Chondrocyte (in vitro differentiated cells): Measurements from ENCODE around the gene NKD1. TPM values are rescaled to one million over a fixed set of nuclear protein-coding genes. Genes with fewer than 3 reads are reported as not detected.
"Not testable (repeated sequence)": the region's sequence is repeated elsewhere in the genome, so short reads cannot be mapped to it uniquely, and the experiment has no call there.

Experiments
- DNase-seq: peaks from one replicate; pipeline ENCODE4 v3.0.0; 2021; ENCODE audit warnings: mixed read lengths, low spot score
- H3K27ac Mint-ChIP-seq: one replicate; pipeline ENCODE4 v1.8.0; 2021; ENCODE audit warnings: mild to moderate bottlenecking, moderate library complexity, mixed read lengths; ENCODE audit not compliant: unreplicated experiment
- H3K27me3 Mint-ChIP-seq: 2 replicates; pipeline ENCODE4 v1.8.0; 2021; ENCODE audit warnings: low read depth, mixed read lengths
- H3K36me3 Mint-ChIP-seq: 2 replicates; pipeline ENCODE4 v1.8.0; 2021; ENCODE audit warnings: low read depth, mixed read lengths
- H3K4me1 Mint-ChIP-seq: 2 replicates; pipeline ENCODE4 v1.8.0; 2021; ENCODE audit warnings: low read depth, mild to moderate bottlenecking, mixed read lengths
- H3K4me3 Mint-ChIP-seq: one replicate; pipeline ENCODE4 v1.8.0; 2021; ENCODE audit warnings: mild to moderate bottlenecking, moderate library complexity, mixed read lengths; ENCODE audit not compliant: unreplicated experiment
- H3K9me3 Mint-ChIP-seq: 2 replicates; pipeline ENCODE4 v1.8.0; 2021; ENCODE audit warnings: low read depth, mixed read lengths
- total RNA-seq: library from RNA; stranded (reverse); gene quantifications from 3 replicates; pipeline ENCODE4 v1.2.1, GENCODE V29; 2021
- TF ChIP-seq, protein P1 (sequence below): fragments of 200-600 bp; sonication (generic); IDR thresholded peaks from 2 replicates; pipeline ENCODE4 v1.5.0; 2021; ENCODE audit warnings: antibody characterized with exemption, mild to moderate bottlenecking, moderate library complexity

Gene NKD1
- total RNA-seq, 1 donor from 2014 or later = 8.0 TPM

DNA sequence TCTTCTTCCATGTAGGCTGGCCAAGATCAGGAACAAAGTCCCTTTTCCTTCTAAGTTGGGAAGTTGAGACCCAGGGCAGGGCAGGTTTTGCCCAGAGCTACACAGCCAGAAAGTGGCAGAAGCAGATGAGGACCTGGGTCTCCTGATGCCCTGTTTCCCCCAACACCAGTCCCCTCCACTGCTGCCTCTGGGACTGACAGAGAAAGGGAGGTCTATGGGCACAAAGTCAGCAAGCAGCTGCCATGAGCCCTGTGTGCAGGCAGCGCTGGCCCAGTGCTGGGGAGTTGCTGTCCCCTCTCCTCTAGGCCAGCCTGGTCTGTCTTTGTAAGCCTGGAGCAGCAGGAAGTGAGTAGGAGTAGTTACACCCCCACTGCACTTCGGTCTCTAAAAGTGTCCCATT lies 46.9 kb upstream of the NKD1 start:
- Mint-ChIP-seq H3K27ac (no peak overlapping the region), H3K36me3 (no peaks in the 10 kb centered on the region), H3K27me3 (peaks cover 6% of the 10 kb centered on the region), H3K4me3 (no peak overlapping the region), H3K4me1 (peaks cover 45% of the 10 kb centered on the region), H3K9me3 (peaks cover 6% of the 10 kb centered on the region)
- TF ChIP-seq, protein P1, sequence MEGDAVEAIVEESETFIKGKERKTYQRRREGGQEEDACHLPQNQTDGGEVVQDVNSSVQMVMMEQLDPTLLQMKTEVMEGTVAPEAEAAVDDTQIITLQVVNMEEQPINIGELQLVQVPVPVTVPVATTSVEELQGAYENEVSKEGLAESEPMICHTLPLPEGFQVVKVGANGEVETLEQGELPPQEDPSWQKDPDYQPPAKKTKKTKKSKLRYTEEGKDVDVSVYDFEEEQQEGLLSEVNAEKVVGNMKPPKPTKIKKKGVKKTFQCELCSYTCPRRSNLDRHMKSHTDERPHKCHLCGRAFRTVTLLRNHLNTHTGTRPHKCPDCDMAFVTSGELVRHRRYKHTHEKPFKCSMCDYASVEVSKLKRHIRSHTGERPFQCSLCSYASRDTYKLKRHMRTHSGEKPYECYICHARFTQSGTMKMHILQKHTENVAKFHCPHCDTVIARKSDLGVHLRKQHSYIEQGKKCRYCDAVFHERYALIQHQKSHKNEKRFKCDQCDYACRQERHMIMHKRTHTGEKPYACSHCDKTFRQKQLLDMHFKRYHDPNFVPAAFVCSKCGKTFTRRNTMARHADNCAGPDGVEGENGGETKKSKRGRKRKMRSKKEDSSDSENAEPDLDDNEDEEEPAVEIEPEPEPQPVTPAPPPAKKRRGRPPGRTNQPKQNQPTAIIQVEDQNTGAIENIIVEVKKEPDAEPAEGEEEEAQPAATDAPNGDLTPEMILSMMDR = no peak
- DNase-seq = no peak

DNA sequence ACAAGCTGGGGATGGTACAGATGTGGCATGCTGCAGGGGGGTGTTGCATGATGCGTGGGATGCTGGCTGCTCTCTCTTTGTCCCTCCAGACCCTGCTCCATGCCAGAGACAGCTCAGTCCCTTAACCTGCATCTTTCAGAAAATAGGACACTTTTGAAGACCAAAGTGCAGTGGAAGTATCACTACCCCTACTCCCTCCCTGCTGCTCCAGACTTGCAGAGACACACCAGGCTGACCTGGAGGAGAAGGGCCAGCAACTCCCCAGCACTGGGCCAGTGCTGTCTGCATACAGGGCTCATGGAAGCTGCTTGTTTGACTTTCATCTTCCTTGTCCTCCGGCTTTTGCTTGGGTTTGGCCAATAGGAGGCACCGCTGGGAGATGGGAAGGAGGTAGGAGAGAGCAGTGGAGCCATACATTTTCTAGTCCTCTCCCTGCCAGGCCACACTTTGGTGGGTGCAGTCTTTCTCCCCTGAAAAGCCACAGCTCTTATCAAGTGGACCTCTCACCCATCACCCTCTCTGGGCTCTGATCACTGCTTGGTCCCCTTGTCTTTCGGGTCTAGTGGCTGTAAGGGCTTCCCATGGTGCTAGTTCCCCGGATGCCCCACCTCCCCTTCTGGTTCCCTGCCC lies 46.1 kb upstream of the NKD1 start:
- TF ChIP-seq, protein P1 = no peak
- H3K27me3 Mint-ChIP-seq = peaks cover 6% of the 10 kb centered on the region
- peaks cover under 1% of the 10 kb centered on the region for H3K9me3 Mint-ChIP-seq
- H3K27ac Mint-ChIP-seq = no peak overlapping the region
- DNase-seq = no peak
- peaks cover 43% of the 10 kb centered on the region for H3K4me1 Mint-ChIP-seq
- H3K4me3 Mint-ChIP-seq = no peak overlapping the region
- no peaks in the 10 kb centered on the region for H3K36me3 Mint-ChIP-seq

- peaks cover 38% of the 10 kb centered on the region for H3K4me1 Mint-ChIP-seq
- no peaks in the 10 kb centered on the region for H3K9me3 Mint-ChIP-seq
- TF ChIP-seq, protein P1 = no peak
- no peak for DNase-seq
- H3K27ac Mint-ChIP-seq = no peak overlapping the region
- no peaks in the 10 kb centered on the region for H3K36me3 Mint-ChIP-seq
- peaks cover 6% of the 10 kb centered on the region for H3K27me3 Mint-ChIP-seq
- no peak overlapping the region for H3K4me3 Mint-ChIP-seq
These were observed 45.6 kb upstream of the NKD1 start for GRCh38 chr16:50502616-50503011.

- not testable (repeated sequence) for H3K27me3 Mint-ChIP-seq, DNase-seq, H3K27ac Mint-ChIP-seq, H3K36me3 Mint-ChIP-seq, H3K4me3 Mint-ChIP-seq, H3K9me3 Mint-ChIP-seq
- peaks cover 24% of the 10 kb centered on the region for H3K4me1 Mint-ChIP-seq
These were observed 44.2 kb upstream of the NKD1 start for GRCh38 chr16:50503868-50504531.

DNA sequence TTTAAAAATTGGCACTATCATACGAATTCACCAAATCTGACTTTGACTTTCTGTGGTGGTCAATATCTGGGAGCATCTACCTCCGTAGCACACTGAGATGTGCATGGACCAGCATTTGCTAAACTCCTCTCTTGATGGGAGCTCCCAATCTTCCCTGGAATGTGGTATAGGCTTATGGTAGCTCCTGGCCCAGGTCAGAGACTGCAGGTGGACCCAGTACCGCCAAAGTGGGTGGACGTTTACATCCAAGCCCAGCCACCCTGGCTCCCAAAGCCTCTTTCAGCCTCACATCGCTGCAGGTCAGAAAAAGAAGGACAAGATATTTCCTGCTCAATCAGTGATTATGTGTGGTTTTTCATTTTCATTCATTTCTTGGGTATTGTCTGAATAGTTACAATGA lies 43.1 kb upstream of the NKD1 start:
- Mint-ChIP-seq H3K4me1 (peaks cover 14% of the 10 kb centered on the region), H3K27me3 (peaks cover 9% of the 10 kb centered on the region), H3K9me3 (peaks cover 5% of the 10 kb centered on the region), H3K36me3 (no peaks in the 10 kb centered on the region), H3K4me3 (no peak overlapping the region), H3K27ac (no peak overlapping the region)
- DNase-seq = no peak
- TF ChIP-seq, protein P1 = no peak
